ENCODE data around the gene CD109. TPM values are rescaled to one million over a fixed set of nuclear protein-coding genes. Genes with fewer than 3 reads are reported as not detected.

The CD109 gene
- polyA plus RNA-seq, 3 donors, result 0.17 to 0.30 (median 0.20) TPM

DNA sequence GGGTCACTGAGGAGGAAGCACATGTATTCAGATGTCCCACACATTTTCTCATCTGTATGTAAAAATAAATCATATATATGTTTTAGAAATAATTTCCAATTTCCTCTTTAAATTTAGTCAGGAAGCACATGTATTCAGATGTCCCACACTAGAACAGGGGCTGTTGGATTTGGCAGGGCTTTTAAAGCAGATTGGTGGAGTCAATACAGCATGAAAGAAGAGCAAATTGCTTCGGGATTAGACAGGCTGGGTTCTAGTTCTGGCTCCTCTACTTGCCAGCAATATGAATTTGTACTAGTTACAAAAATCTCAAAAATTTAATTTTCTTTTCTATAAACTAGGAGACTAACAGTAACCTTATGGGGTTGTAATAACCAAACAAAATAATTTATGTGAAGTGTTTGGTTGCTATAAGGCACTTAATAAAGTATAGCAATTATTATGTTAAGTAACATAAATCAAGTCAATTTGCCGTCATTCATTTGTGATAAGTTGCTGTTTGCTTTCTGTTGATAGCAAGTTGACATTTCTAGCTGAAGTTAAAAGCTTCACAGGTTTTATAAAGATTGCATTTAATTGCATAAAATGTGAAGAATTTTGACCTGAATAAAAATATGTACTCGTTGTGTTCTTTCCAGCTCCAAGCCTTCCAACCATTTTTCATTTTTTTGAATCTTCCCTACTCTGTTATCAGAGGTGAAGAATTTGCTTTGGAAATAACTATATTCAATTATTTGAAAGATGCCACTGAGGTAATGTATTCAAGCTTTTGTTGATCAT is 88.9 kb downstream of the CD109 start:
- Mint-ChIP-seq H3K27ac (no peak overlapping the region), H3K4me1 (no peaks in the 10 kb centered on the region), H3K27me3 (ENCODE audit: low read depth in 3 of 3) (peaks cover 0 to 1% (median 0%) of the 10 kb centered on the region in 3 donors), H3K4me3 (no peak overlapping the region), H3K36me3 (peaks cover 28 to 42% of the 10 kb centered on the region in 2 donors), H3K9me3 (no peaks in the 10 kb centered on the region)
- Histone ChIP-seq H3K79me2 (ENCODE audit: insufficient read depth, low read length) (no peaks in the 10 kb centered on the region), H4K20me1 (ENCODE audit: insufficient read depth, low read length) (no peaks in the 10 kb centered on the region), H3K4me3 (replicated peaks in 1 of 3; ENCODE audit: low read depth in 2 of 3, low read length in 3 of 3) (no peak overlapping the region), H3K9ac (ENCODE audit: insufficient read depth, low read length, poor library complexity, severe bottlenecking) (no peak overlapping the region), H3K4me2 (replicated peaks; ENCODE audit: extremely low read depth, low read length, poor library complexity, severe bottlenecking) (no peak overlapping the region), H3K27ac (ENCODE audit: low read depth in 1 of 2, low read length in 2 of 2) (no peak overlapping the region), H3K27me3 (ENCODE audit: control insufficient read depth in 2 of 2, insufficient read depth in 2 of 2, low read length in 2 of 2) (no peaks in the 10 kb centered on the region), H3K9me3 (replicated peaks in 1 of 2; ENCODE audit: control insufficient read depth in 1 of 2, insufficient read depth in 1 of 2, low read length in 2 of 2) (no peaks in the 10 kb centered on the region), H3K36me3 (replicated peaks in 1 of 2; ENCODE audit: control insufficient read depth in 1 of 2, insufficient read depth in 2 of 2, low read length in 2 of 2) (peaks cover 5 to 59% of the 10 kb centered on the region in 2 donors), H3K4me1 (ENCODE audit: control insufficient read depth in 1 of 2, insufficient read depth in 2 of 2, low read length in 2 of 2) (no peaks in the 10 kb centered on the region), H2AFZ (ENCODE audit: insufficient read depth, low read depth, low read length, poor library complexity, severe bottlenecking) (no peak overlapping the region)
- intact Hi-C loops (cut with micrococcal nuclease), result no loop called here
- no peak for TF ChIP-seq CTCF (IDR thresholded peaks at IDR 0.05)
- no peak for DNase-seq
- no CpG with 5 or more reads among the region's 3 CpGs for WGBS (ENCODE audit: insufficient coverage)

DNA sequence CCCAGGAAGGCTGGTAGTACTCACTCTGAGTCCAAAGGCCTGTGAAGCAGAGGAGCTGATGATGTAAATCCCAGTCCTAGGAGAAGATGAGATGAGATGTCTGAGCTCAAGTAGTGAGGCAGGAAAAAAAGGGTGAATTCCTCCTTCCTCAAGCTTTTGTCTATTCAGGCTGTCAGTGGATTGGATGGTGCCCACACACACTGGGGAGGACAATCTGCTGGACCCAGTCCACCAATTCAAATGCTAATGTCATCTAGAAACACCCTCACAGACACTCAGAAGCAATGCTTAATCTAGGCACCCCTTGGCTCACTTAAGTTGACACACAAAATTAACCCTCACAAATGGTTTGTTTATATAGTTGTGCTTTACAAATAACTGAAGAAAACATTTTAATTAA is 94.6 kb downstream of the CD109 start:
- no peak overlapping the region for H3K4me3 ChIP-seq (replicated peaks in 1 of 3; ENCODE audit: low read depth in 2 of 3, low read length in 3 of 3)
- no peak overlapping the region for H2AFZ ChIP-seq (ENCODE audit: insufficient read depth, low read depth, low read length, poor library complexity, severe bottlenecking)
- no peak for DNase-seq
- no peak overlapping the region for H3K4me2 ChIP-seq (replicated peaks; ENCODE audit: extremely low read depth, low read length, poor library complexity, severe bottlenecking)
- Mint-ChIP-seq H3K4me3 (no peak overlapping the region), H3K9me3 (no peaks in the 10 kb centered on the region), H3K27ac (no peak overlapping the region), H3K36me3 (peaks cover 23 to 28% of the 10 kb centered on the region in 2 donors), H3K4me1 (no peaks in the 10 kb centered on the region), H3K27me3 (ENCODE audit: low read depth in 3 of 3) (peaks cover 0 to 1% (median 0%) of the 10 kb centered on the region in 3 donors)
- no peak overlapping the region for H3K9ac ChIP-seq (ENCODE audit: insufficient read depth, low read length, poor library complexity, severe bottlenecking)
- no peaks in the 10 kb centered on the region for H3K79me2 ChIP-seq (ENCODE audit: insufficient read depth, low read length)
- no peak for TF ChIP-seq CTCF (IDR thresholded peaks at IDR 0.05)
- H3K27ac ChIP-seq (ENCODE audit: low read depth in 1 of 2, low read length in 2 of 2), result no peak overlapping the region
- peaks cover 1 to 41% of the 10 kb centered on the region in 2 donors for H3K36me3 ChIP-seq (replicated peaks in 1 of 2; ENCODE audit: control insufficient read depth in 1 of 2, insufficient read depth in 2 of 2, low read length in 2 of 2)
- no peaks in the 10 kb centered on the region for H4K20me1 ChIP-seq (ENCODE audit: insufficient read depth, low read length)
- H3K9me3 ChIP-seq (replicated peaks in 1 of 2; ENCODE audit: control insufficient read depth in 1 of 2, insufficient read depth in 1 of 2, low read length in 2 of 2), result no peaks in the 10 kb centered on the region
- no peaks in the 10 kb centered on the region for H3K27me3 ChIP-seq (ENCODE audit: control insufficient read depth in 2 of 2, insufficient read depth in 2 of 2, low read length in 2 of 2)
- intact Hi-C loops (cut with micrococcal nuclease), result no loop called here
- no peaks in the 10 kb centered on the region for H3K4me1 ChIP-seq (ENCODE audit: control insufficient read depth in 1 of 2, insufficient read depth in 2 of 2, low read length in 2 of 2)

Data from CD14-positive monocyte (primary cell).